Measurements from ENCODE around the gene LRIT3. TPM values are rescaled to one million over a fixed set of nuclear protein-coding genes. Genes with fewer than 3 reads are reported as not detected.

LRIT3 gene, protein sequence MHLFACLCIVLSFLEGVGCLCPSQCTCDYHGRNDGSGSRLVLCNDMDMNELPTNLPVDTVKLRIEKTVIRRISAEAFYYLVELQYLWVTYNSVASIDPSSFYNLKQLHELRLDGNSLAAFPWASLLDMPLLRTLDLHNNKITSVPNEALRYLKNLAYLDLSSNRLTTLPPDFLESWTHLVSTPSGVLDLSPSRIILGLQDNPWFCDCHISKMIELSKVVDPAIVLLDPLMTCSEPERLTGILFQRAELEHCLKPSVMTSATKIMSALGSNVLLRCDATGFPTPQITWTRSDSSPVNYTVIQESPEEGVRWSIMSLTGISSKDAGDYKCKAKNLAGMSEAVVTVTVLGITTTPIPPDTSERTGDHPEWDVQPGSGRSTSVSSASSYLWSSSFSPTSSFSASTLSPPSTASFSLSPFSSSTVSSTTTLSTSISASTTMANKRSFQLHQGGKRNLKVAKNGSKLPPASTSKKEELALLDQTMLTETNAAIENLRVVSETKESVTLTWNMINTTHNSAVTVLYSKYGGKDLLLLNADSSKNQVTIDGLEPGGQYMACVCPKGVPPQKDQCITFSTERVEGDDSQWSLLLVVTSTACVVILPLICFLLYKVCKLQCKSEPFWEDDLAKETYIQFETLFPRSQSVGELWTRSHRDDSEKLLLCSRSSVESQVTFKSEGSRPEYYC
- total RNA-seq: 0.15 TPM in 1 of 2 replicates, not detected in the other

DNA sequence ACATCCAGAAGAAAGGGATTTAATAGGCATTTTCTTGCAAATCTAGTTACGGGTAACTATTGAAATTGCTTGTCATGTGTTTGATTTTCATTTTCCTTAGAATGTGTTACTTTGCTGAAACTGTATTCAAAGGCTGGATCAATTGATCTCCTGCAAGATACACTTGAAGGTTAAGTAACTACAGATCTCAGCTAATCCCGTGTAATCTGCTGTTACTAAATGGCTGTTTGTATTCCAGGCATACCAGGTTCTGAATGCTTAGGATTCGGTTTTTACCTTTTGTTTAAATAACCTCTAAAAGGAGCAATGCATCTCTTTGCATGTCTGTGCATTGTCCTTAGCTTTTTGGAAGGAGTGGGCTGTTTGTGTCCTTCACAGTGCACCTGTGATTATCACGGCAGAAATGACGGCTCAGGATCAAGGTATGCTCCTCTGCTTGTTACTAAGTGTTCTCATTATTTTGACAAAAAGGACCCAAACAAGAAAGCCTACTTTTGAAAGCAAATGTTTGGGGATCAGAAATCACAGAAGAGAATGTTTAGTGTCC is at the start of gene LRIT3:
TSS of gene LRIT3 (plus strand) at position 212 of the 547 bp plus-strand sequence. CDS start at position 307, 95 bp downstream.
- DNase-seq (ENCODE audit: low spot score): no peak
- H3K27ac Mint-ChIP-seq: no peak within 1 kb of the TSS
- H3K4me1 Mint-ChIP-seq (ENCODE audit: low read depth): no peaks in the 10 kb centered on the region
- H3K9me3 Mint-ChIP-seq: no peaks in the 10 kb centered on the region
- H3K4me3 Mint-ChIP-seq: no peak within 1 kb of the TSS
- intact Hi-C loops (cut with micrococcal nuclease): no loop called here
- H3K36me3 Mint-ChIP-seq (ENCODE audit: low read depth): no peaks in the 10 kb centered on the region
- H3K27me3 Mint-ChIP-seq (ENCODE audit: insufficient read depth): peaks cover 7% of the 10 kb centered on the region

DNA sequence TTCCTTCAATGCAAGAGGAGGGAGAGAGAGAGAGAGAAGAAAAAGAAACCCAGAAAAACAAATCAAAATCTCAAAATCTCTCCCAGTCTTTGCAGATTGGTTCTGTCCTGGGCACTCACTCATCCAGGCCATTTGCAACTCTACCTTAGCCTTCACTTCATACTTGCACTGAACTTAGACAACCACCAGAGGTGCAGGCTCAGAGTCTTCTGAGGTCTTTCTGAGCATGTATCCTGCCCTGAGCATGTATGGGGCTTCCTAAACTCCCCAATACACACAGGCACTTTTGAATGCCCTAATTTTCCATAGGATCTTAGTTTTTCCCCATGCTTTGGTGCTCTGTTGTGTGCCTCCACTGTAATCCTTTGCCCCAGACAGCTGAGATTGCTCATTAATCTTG is 49.0 kb upstream of the LRIT3 start:
- intact Hi-C loops (cut with micrococcal nuclease): no loop called here
- no peak overlapping the region for H3K27ac Mint-ChIP-seq
- H3K9me3 Mint-ChIP-seq: peaks cover 17% of the 10 kb centered on the region
- H3K36me3 Mint-ChIP-seq (ENCODE audit: low read depth): no peaks in the 10 kb centered on the region
- no peak overlapping the region for H3K4me3 Mint-ChIP-seq
- peaks cover 8% of the 10 kb centered on the region for H3K27me3 Mint-ChIP-seq (ENCODE audit: insufficient read depth)
- DNase-seq (ENCODE audit: low spot score): no peak
- H3K4me1 Mint-ChIP-seq (ENCODE audit: low read depth): no peaks in the 10 kb centered on the region

DNA sequence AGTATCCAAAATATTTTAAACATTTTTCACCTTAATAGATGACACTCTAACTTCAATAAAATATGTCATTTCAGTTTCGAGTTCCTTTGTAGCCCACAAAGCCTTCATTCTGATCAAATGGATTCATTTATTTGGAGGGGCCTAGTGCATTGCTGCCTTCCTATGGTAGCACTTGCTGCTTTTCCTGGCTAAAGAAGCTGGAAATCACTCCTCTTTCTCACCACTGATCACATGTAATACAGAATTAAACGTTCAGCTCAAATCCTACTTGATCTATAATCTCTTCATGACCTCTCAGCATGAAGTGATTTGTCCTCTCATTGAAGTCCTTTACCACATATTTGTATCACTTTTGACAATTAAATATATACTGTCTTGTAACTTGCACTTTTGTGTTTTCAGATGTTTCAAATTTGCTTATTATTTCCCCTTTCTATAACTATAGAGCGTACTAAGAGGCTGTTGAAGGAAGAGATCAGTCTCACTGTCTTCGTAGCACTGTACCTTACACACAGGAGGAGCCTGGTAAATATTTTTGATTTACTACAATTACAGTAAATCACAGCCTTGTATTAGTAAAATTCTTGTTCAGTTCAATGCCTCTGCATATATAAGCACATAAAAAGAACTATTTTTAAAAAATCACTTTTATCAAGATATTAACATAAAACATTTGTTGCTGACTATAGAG is 46.7 kb upstream of the LRIT3 start:
- intact Hi-C loops (cut with micrococcal nuclease): no loop called here
- Mint-ChIP-seq H3K9me3 (peaks cover 3% of the 10 kb centered on the region), H3K36me3 (ENCODE audit: low read depth) (no peaks in the 10 kb centered on the region), H3K4me1 (ENCODE audit: low read depth) (no peaks in the 10 kb centered on the region), H3K4me3 (no peak overlapping the region), H3K27ac (no peak overlapping the region), H3K27me3 (ENCODE audit: insufficient read depth) (peaks cover 8% of the 10 kb centered on the region)
- DNase-seq (ENCODE audit: low spot score): no peak

DNA sequence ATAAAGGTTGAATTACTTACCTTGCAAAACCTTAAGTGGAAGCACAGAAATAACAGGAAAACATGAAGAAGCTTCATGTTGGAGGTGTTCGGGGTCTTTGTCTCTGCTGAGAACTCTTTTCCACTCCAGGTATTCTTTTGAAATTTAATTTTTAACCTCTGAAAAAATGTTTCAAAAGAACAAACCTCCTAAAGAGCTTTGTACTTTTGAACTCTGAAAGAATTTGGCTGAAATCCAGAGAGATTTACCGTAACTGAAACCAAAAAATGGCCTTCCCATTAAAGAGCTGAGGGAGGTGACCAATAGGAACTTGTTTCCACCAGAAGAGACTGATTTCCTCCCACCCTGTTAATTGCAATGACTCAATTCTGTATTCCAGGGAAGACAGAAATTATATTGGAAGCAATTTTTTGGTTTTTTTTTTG is 46.0 kb upstream of the LRIT3 start, which contains the start of gene CFI:
TSS of gene CFI (minus strand) at position 105 of the 425 bp plus-strand sequence. CDS start at position 77, 28 bp downstream.
- Mint-ChIP-seq H3K36me3 (ENCODE audit: low read depth) (no peaks in the 10 kb centered on the region), H3K27ac (no peak within 1 kb of the TSS), H3K4me1 (ENCODE audit: low read depth) (no peaks in the 10 kb centered on the region), H3K9me3 (no peaks in the 10 kb centered on the region), H3K27me3 (ENCODE audit: insufficient read depth) (peaks cover 8% of the 10 kb centered on the region), H3K4me3 (no peak within 1 kb of the TSS)
- no peak for DNase-seq (ENCODE audit: low spot score)
- intact Hi-C loops (cut with micrococcal nuclease): no loop called here

DNA sequence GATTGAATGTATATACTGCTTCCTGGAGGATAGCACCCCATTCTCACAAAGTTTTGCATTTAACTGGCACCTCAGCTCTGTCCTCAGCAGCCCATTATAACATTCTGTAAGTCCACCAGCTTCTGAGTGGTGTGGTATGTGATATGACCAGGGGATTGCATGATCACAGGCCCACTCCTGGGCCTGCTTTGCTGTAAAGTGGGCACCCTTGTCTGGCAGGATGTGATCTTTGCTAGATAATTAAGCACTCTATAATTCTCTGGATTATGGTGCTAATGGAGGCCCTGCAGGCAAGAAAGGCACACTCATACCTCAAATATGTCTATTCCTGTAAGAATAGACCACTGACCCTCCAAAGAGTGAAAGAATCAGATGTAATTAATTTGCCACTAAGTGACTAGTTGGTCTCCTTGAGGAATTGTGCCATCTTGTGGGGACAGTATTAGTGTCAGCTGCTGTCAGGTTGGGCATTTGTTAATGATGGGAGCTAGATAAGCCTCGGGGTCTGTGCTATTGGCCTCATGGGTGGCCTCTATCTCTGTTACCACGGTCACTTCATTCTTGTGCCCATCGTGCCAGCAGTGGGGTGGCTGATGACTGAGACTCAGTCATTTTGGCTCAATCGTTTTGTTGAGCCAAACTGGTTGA is 43.9 kb upstream of the LRIT3 start:
- no peak for DNase-seq (ENCODE audit: low spot score)
- no peaks in the 10 kb centered on the region for H3K9me3 Mint-ChIP-seq
- intact Hi-C loops (cut with micrococcal nuclease): loop anchor here (1.0 kb wide), 1 partner anchor 382 kb away; no protein-coding TSS in a partner anchor
- no peaks in the 10 kb centered on the region for H3K36me3 Mint-ChIP-seq (ENCODE audit: low read depth)
- H3K4me3 Mint-ChIP-seq: no peak overlapping the region
- H3K27ac Mint-ChIP-seq: no peak overlapping the region
- H3K4me1 Mint-ChIP-seq (ENCODE audit: low read depth): no peaks in the 10 kb centered on the region
- no peaks in the 10 kb centered on the region for H3K27me3 Mint-ChIP-seq (ENCODE audit: insufficient read depth)

DNA sequence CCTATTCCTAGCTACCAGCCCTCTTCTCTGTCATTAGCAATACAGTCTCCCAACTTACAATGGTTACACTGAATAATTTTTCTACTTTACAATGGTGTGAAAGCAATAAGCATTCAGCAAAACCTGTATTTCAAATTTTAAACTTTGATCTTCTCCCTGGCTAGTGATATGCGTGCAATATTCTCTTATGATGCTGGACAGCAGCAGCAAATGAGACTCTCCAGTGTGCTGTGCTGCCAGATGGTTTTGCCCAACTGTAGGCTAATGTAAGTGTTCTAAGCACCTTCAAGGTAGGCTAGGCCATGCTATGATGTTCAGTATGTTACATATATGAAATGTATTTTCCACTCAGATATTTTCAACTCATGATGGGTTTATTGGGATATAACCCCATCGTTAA is 38.3 kb upstream of the LRIT3 start:
- Mint-ChIP-seq H3K36me3 (ENCODE audit: low read depth) (peaks cover 1% of the 10 kb centered on the region), H3K4me3 (no peak overlapping the region), H3K4me1 (ENCODE audit: low read depth) (peaks cover 12% of the 10 kb centered on the region), H3K27ac (no peak overlapping the region), H3K27me3 (ENCODE audit: insufficient read depth) (no peaks in the 10 kb centered on the region), H3K9me3 (no peaks in the 10 kb centered on the region)
- intact Hi-C loops (cut with micrococcal nuclease): loop anchor here (10.0 kb wide), 2 partner anchors 975 to 1655 kb away; no protein-coding TSS in a partner anchor
- no peak for DNase-seq (ENCODE audit: low spot score)

DNA sequence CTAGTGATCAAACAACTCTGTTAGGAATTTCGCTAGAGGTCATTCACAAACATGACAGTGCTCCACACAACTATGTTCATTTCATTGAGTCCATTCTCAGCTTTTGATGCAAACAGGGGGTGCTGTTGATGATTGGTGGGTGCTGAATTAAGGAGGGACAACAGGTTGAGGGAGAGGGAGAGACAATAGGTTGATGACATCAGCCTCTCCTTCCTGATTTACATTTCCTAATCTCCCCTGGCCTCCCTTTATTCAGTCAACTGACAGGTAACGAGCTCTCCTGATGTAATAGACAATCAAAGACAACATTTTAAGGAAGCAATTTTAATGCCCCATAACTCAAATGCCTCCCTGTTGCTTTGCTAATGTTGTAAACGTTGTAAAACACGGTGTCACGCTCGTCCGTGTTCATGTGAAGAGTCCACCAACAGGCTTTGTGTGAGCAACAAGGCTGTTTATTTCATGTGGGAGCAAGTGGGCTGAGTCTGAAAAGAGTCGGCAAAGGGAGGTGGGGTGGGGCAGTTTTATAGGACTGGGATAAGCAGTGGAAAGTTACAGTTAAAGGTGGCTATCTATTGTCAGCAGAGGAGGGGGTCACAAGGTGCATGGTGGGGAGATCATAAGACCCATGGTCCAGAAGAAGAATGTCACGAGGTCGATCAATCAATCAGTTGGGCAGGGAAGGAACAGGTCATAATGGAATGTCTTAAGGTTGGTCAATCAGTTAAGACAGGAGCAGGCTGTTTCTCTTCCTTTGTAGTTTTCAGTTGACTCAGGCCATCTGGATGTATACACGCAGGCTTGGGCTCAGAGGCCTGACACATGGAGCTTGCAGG is 37.1 kb upstream of the LRIT3 start:
- Mint-ChIP-seq H3K27me3 (ENCODE audit: insufficient read depth) (no peaks in the 10 kb centered on the region), H3K4me3 (no peak overlapping the region)

DNA sequence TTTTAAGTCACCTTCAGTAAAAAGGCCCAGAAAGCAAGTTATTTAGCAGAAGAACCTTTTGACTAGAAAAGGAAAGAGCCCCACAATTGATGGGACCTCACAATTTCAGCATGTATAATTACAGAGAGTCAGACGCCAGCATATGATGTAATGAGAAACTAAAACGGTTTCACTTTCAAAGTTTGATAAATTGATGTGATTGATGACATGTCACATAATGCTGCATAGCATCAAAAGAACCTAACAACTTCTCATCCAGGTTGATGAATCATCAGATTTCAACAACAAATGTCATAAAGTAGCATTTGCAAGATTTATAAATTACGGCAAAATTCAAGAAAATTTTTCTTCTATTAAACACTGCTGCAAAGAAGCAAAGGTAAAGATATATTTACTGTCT is 36.2 kb upstream of the LRIT3 start:
- intact Hi-C loops (cut with micrococcal nuclease): loop anchor here (10.0 kb wide), 2 partner anchors 977 to 1657 kb away; no protein-coding TSS in a partner anchor
- Mint-ChIP-seq H3K36me3 (ENCODE audit: low read depth) (peaks cover 8% of the 10 kb centered on the region), H3K4me1 (ENCODE audit: low read depth) (peaks cover 27% of the 10 kb centered on the region), H3K27ac (no peak overlapping the region), H3K4me3 (no peak overlapping the region), H3K9me3 (no peaks in the 10 kb centered on the region), H3K27me3 (ENCODE audit: insufficient read depth) (no peaks in the 10 kb centered on the region)
- DNase-seq (ENCODE audit: low spot score): no peak

More for the DNA sequence above, 37.1 kb upstream of the LRIT3 start:
- DNase-seq (ENCODE audit: low spot score): no peak
- intact Hi-C loops (cut with micrococcal nuclease): loop anchor here (10.0 kb wide), 2 partner anchors 976 to 1656 kb away; no protein-coding TSS in a partner anchor
- Mint-ChIP-seq H3K36me3 (ENCODE audit: low read depth) (peaks cover 3% of the 10 kb centered on the region), H3K4me1 (ENCODE audit: low read depth) (peaks cover 18% of the 10 kb centered on the region), H3K9me3 (no peaks in the 10 kb centered on the region), H3K27ac (no peak overlapping the region)

DNA sequence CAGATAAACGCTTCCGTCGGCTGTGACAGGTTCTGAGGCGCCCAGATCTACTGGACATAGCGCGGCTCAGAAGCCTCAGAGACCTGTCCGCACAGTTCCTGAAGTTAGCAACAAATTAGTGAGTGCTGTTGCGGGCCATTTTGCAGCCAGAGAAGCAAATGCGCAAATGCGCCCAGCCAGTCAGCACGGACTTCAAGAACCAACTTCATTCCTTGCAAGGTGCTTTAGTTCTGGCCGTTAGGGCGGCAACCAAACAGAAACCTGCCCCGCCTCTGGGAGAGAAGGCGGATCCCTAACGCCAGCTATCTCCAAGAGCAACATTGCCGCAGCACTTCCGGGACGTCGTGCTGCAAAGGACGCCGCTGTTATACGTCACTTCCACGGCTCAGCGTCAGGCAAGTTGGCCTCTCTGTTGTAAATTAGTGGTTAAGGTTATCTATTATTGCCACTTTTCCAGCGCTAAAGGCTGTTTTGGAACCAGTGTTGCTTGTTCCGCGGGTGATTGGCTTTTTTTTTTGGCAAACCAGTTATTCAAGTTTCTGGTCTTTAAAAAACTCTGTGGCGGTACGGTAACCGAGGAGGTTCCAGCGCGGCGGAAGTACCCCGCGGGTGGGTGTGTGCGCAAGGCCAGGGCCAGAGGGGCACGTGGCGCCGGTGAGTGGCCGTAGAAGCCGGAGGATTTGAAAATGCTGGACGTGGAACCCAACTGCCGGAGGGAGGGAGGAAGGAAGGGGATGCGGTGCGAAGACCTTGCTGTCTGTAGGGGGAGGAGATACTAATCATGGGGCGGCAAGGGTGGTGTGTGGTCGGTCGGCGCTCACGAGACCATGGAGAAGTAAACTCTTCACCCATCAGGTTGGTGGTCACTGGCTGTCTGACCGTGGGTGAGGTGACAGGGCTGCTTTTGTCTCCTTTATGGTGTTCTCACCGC is 32.5 kb upstream of the LRIT3 start, which contains the start of gene GAR1:
TSS of gene GAR1 (plus strand) at position 612 of the 931 bp plus-strand sequence. CDS start 403 bp downstream, outside the sequence.
- H3K4me3 Mint-ChIP-seq: peak within 1 kb of the TSS; percentile 98
- peak within 1 kb of the TSS; percentile 96 for H3K27ac Mint-ChIP-seq
- intact Hi-C loops (cut with micrococcal nuclease): loop anchor here (1.0 to 10.0 kb wide), 14 partner anchors 63 to 1823 kb away; partner anchors contain the start of genes CASP6, OSTC, PLA2G12A and RPL34
- H3K36me3 Mint-ChIP-seq (ENCODE audit: low read depth): peaks cover 39% of the 10 kb centered on the region
- peaks cover 52% of the 10 kb centered on the region for H3K4me1 Mint-ChIP-seq (ENCODE audit: low read depth)
- H3K9me3 Mint-ChIP-seq: no peaks in the 10 kb centered on the region
- DNase-seq (ENCODE audit: low spot score): peak; percentile 88
- H3K27me3 Mint-ChIP-seq (ENCODE audit: insufficient read depth): no peaks in the 10 kb centered on the region

DNA sequence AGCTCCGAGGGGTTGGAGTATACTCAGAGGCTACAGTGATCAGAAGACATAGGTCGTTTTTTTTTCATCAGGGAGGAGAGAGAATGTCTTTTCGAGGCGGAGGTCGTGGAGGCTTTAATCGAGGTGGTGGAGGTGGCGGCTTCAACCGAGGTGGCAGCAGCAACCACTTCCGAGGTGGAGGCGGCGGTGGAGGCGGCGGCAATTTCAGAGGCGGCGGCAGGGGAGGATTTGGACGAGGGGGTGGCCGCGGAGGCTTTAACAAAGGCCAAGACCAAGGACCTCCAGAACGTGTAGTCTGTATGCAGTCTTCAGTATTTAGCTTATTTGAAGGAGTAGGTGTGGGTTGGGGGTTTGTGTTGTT is 31.8 kb upstream of the LRIT3 start:
- no peaks in the 10 kb centered on the region for H3K27me3 Mint-ChIP-seq (ENCODE audit: insufficient read depth)

More for the DNA sequence above, 31.8 kb upstream of the LRIT3 start:
- peaks cover 55% of the 10 kb centered on the region for H3K4me1 Mint-ChIP-seq (ENCODE audit: low read depth)
- peaks cover 42% of the 10 kb centered on the region for H3K36me3 Mint-ChIP-seq (ENCODE audit: low read depth)
- peak overlapping the region; percentile 96 for H3K27ac Mint-ChIP-seq
- peak overlapping the region; percentile 98 for H3K4me3 Mint-ChIP-seq
- H3K9me3 Mint-ChIP-seq: no peaks in the 10 kb centered on the region
- peak; percentile 51 for DNase-seq (ENCODE audit: low spot score)
- intact Hi-C loops (cut with micrococcal nuclease): loop anchor here (1.0 to 10.0 kb wide), 8 partner anchors 64 to 1824 kb away; partner anchors contain the start of gene OSTC

Measured in activated T-helper 1 cell treated with anti-CD3 and anti-CD28 coated beads, Interleukin-12 subunit alpha, Interleukin-12 subunit beta, Interleukin-2, Interleukin-4 antibody, amounts not matched to agents 30 ng/mL and 10 ng/mL and 1 ng/mL, durations not matched to agents 14 hours and 24 hours and 36 hours (primary cell).